Vagina (tissue), 2 donors: ENCODE measurements around the gene ISG20. TPM values are rescaled to one million over a fixed set of nuclear protein-coding genes. Genes with fewer than 3 reads are reported as not detected.

Source experiments
- DNase-seq, 2 donors: peaks; one replicate each; pipeline ENCODE4 v3.0.0-alpha.2; 2017; ENCODE audit errors: extremely low spot score in 2 of 2
- H3K27ac ChIP-seq: fragments of 200-600 bp; sonication (generic); one replicate; pipeline ENCODE4 v1.5.1; 2019
- H3K27me3 ChIP-seq: fragments of 200-600 bp; sonication (generic); one replicate; pipeline ENCODE4 v1.5.1; 2019
- H3K36me3 ChIP-seq, 2 donors: fragments of 200-600 bp; sonication (generic); one replicate each; pipeline ENCODE4 v1.5.1; 2017 to 2019
- H3K4me1 ChIP-seq: fragments of 200-600 bp; sonication (generic); one replicate; pipeline ENCODE4 v1.5.1; 2019
- H3K4me3 ChIP-seq, 2 donors: fragments of 200-600 bp; sonication (generic); 1 replicate in 1 of 2; 2 replicates in 1 of 2; pipeline ENCODE4 v1.5.1; 2016 to 2019
- H3K9me3 ChIP-seq: fragments of 200-600 bp; sonication (generic); one replicate; pipeline ENCODE4 v1.5.1; 2019
- CTCF ChIP-seq, 3 experiments: fragments of 450-650 bp in 2 of 3; fragments of 200-600 bp in 1 of 3; sonication (generic) in 1 of 3; IDR thresholded peaks; one replicate each; pipeline ENCODE4 v1.5.1; 2017 to 2019; ENCODE audit warnings: antibody characterized with exemption in 3 of 3, mild to moderate bottlenecking in 2 of 3, moderate library complexity in 2 of 3
- POLR2A ChIP-seq, 2 donors: fragments of 450-650 bp; IDR thresholded peaks; one replicate each; pipeline ENCODE4 v1.6.1; 2017; ENCODE audit warnings: antibody characterized with exemption in 2 of 2, mild to moderate bottlenecking in 2 of 2, moderate library complexity in 2 of 2
- POLR2AphosphoS5 ChIP-seq, 2 donors: sonication (generic); formaldehyde crosslinking; IDR thresholded peaks; one replicate each; pipeline ENCODE4 v1.9.0; 2017; ENCODE audit warnings: antibody characterized with exemption in 2 of 2, mild to moderate bottlenecking in 2 of 2, low read depth in 1 of 2; ENCODE audit not compliant: insufficient read depth in 1 of 2
- intact Hi-C: fragments of 100-400 bp; cut with DNase I; formaldehyde crosslinking; loops from one replicate; pipeline ENCODE4 v1.15.1; 2023
- total RNA-seq: library from RNA; depleted of rRNA; stranded (reverse); fragments of >200 nt; gene quantifications from one replicate; pipeline ENCODE4 v1.2.3, GENCODE V29; 2016

The ISG20 gene
- total RNA-seq, 1 donor from 2014 or later = 15.7 TPM

- Histone ChIP-seq H3K4me1 (peaks cover 14% of the 10 kb centered on the region), H3K27me3 (no peaks in the 10 kb centered on the region), H3K9me3 (no peaks in the 10 kb centered on the region), H3K27ac (no peak overlapping the region), H3K36me3 (no peaks in the 10 kb centered on the region), H3K4me3 (no peak overlapping the region)
- DNase-seq = peak; percentile 65 to 81
- TF ChIP-seq CTCF (IDR thresholded peaks at IDR 0.05) (no peak), POLR2A (IDR thresholded peaks at IDR 0.05) (no peak), POLR2AphosphoS5 (IDR thresholded peaks at IDR 0.05; ENCODE audit: insufficient read depth in 1 of 2, low read depth in 1 of 2) (no peak)
- intact Hi-C loops = no loop called here
Observed at GRCh38 chr15:88652456-88653199, 13.8 kb downstream of the ISG20 start.

GRCh38 chr15:88653200-88654064 is 14.6 kb downstream of the ISG20 start:
- H3K9me3 ChIP-seq = no peaks in the 10 kb centered on the region
- H3K27ac ChIP-seq = no peak overlapping the region
- H3K4me3 ChIP-seq = no peak overlapping the region
- peak in 1 of 2 donors; percentile 81 for DNase-seq
- no peaks in the 10 kb centered on the region for H3K36me3 ChIP-seq
- intact Hi-C loops = no loop called here
- no peaks in the 10 kb centered on the region for H3K27me3 ChIP-seq
- H3K4me1 ChIP-seq = peaks cover 11% of the 10 kb centered on the region
- TF ChIP-seq POLR2A (IDR thresholded peaks at IDR 0.05) (no peak), POLR2AphosphoS5 (IDR thresholded peaks at IDR 0.05; ENCODE audit: insufficient read depth in 1 of 2, low read depth in 1 of 2) (no peak), CTCF (IDR thresholded peaks at IDR 0.05) (no peak)

- Histone ChIP-seq H3K4me3 (no peak overlapping the region), H3K27ac (no peak overlapping the region), H3K4me1 (peaks cover 4% of the 10 kb centered on the region), H3K9me3 (no peaks in the 10 kb centered on the region), H3K27me3 (no peaks in the 10 kb centered on the region), H3K36me3 (no peaks in the 10 kb centered on the region)
- intact Hi-C loops = loop anchor here (5.0 kb wide), 1 partner anchor 178 kb away; no protein-coding TSS in a partner anchor
- TF ChIP-seq POLR2A (IDR thresholded peaks at IDR 0.05) (no peak), CTCF (IDR thresholded peaks at IDR 0.05) (no peak), POLR2AphosphoS5 (IDR thresholded peaks at IDR 0.05; ENCODE audit: insufficient read depth in 1 of 2, low read depth in 1 of 2) (no peak)
- DNase-seq = peak in 1 of 2 donors; percentile 81
Observed at GRCh38 chr15:88654430-88655102, 15.8 kb downstream of the ISG20 start.

GRCh38 chr15:88655103-88655553 is 16.3 kb downstream of the ISG20 start:
- Histone ChIP-seq H3K27me3 (no peaks in the 10 kb centered on the region), H3K9me3 (no peaks in the 10 kb centered on the region), H3K4me3 (no peak overlapping the region), H3K36me3 (no peaks in the 10 kb centered on the region), H3K27ac (no peak overlapping the region), H3K4me1 (peaks cover 9% of the 10 kb centered on the region)
- intact Hi-C loops = loop anchor here (5.0 kb wide), 1 partner anchor 177 kb away; no protein-coding TSS in a partner anchor
- TF ChIP-seq POLR2A (IDR thresholded peaks at IDR 0.05) (no peak), CTCF (IDR thresholded peaks at IDR 0.05) (no peak), POLR2AphosphoS5 (IDR thresholded peaks at IDR 0.05; ENCODE audit: insufficient read depth in 1 of 2, low read depth in 1 of 2) (no peak)
- DNase-seq = peak in 1 of 2 donors; percentile 85
